H1 (cell line): Measurements from ENCODE around the gene RBM38. TPM values are rescaled to one million over a fixed set of nuclear protein-coding genes. Genes with fewer than 3 reads are reported as not detected.

Experiments
- CTBP2 ChIP-seq: IDR thresholded peaks from 2 replicates; pipeline ENCODE4 v1.7.0; 2011; ENCODE audit warnings: borderline replicate concordance, mild to moderate bottlenecking, moderate library complexity, mixed read lengths, low read length; ENCODE audit not compliant: insufficient read depth, insufficient read length
- NANOG ChIP-seq: IDR thresholded peaks from 2 replicates; pipeline ENCODE4 v1.6.1; 2011; ENCODE audit warnings: low read length, low read depth, mild to moderate bottlenecking, inconsistent platforms; ENCODE audit not compliant: insufficient read depth, poor library complexity, severe bottlenecking
- SIRT6 ChIP-seq: IDR thresholded peaks from one replicate; pipeline ENCODE4 v1.7.1; 2012; ENCODE audit warnings: low read length, inconsistent platforms
- SP2 ChIP-seq: IDR thresholded peaks from 2 replicates; pipeline ENCODE4 v1.6.1; 2012; ENCODE audit warnings: mild to moderate bottlenecking, low read length, inconsistent platforms
- SRF ChIP-seq: IDR thresholded peaks from 2 replicates; pipeline ENCODE4 v1.6.1; 2011; ENCODE audit warnings: mild to moderate bottlenecking, low read depth, low read length, moderate library complexity
- polyA plus RNA-seq, 7 experiments: library from polyadenylated mRNA; depleted of rRNA in 3 of 7; stranded (reverse) in 5 of 7; unstranded in 2 of 7; fragments of >200 nt in 5 of 7; fragments of 200-250 nt in 2 of 7; gene quantifications; 1 replicate in 5 of 7; 2 replicates in 1 of 7; 4 replicates in 1 of 7; pipeline versions ENCODE4 v1.2.1 to v1.2.3, GENCODE V29; 2011 to 2013; ENCODE audit warnings: missing spikeins in 2 of 7, mixed read lengths in 2 of 7
- total RNA-seq: library from RNA; stranded (reverse); fragmentation: NEBNext Ultra II Directional; extraction: Animal tissue kit (Norgen Biotek cat#: 25700); gene quantifications from 2 replicates; pipeline ENCODE4 v1.2.1, GENCODE V29; 2021
- TF ChIP-seq, protein P1 (sequence below): fragments of 300-600 bp; sonication (generic); IDR thresholded peaks from 2 replicates; pipeline ENCODE4 v1.7.1; 2012; ENCODE audit warnings: low read length, moderate library complexity, mild to moderate bottlenecking, inconsistent platforms; ENCODE audit not compliant: insufficient replicate concordance
- TF ChIP-seq, protein P2 (sequence below), 3 experiments: IDR thresholded peaks; 1 replicate in 2 of 3; 2 replicates in 1 of 3; pipeline versions ENCODE4 v1.5.1 to v1.6.1; 2011; ENCODE audit warnings: low read length in 3 of 3, mild to moderate bottlenecking in 3 of 3, inconsistent platforms in 2 of 3, low read depth in 1 of 3, moderate library complexity in 1 of 3; ENCODE audit not compliant: insufficient read depth in 1 of 3; ENCODE audit errors: control extremely low read depth in 1 of 3

The RBM38 gene
- total and polyA plus RNA-seq, 2 of the 8 experiments (the other 6 are each of a cell fraction or from before 2014, with no cell fraction given), result 57.7 to 109 TPM

DNA sequence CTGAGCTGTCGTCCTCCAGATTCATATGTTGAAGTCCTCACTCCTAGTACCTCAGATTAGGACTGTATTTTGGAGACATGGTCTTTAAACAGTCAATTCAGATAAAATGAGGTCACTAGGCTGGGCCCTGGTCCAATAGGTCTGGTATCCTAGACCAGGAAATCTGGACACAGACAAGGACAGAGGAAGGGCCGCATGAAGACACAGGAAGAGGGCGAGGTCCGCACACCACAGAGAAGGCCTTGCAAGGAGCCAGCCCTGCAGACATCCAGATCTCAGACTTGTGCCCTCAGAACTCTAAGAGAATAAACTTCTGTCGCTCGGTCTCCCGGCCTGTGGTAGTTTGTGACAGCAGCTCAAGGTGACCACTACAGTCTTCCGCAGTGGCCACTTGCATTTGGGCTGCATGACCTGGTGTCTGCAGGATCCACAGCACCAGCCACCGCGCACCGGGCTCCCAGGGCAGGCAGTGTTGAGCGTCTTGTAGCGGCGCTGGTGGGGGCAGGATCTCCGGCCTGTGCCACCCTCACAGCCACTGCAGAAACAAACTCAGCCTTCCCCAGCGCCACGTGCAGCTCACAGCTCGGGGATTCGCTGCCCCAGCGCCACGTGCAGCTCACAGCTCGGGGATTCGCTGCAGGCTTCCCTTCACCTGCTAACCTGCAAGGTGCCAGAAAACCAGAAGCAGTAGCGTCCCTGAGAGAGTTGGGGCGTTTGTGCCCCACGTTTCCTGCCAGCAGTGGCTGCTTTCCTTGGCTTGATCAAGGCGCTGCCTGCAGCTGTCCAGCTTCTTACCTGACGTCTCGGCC lies 6.0 kb upstream of the RBM38 start (continued):
- TF ChIP-seq, protein P1, sequence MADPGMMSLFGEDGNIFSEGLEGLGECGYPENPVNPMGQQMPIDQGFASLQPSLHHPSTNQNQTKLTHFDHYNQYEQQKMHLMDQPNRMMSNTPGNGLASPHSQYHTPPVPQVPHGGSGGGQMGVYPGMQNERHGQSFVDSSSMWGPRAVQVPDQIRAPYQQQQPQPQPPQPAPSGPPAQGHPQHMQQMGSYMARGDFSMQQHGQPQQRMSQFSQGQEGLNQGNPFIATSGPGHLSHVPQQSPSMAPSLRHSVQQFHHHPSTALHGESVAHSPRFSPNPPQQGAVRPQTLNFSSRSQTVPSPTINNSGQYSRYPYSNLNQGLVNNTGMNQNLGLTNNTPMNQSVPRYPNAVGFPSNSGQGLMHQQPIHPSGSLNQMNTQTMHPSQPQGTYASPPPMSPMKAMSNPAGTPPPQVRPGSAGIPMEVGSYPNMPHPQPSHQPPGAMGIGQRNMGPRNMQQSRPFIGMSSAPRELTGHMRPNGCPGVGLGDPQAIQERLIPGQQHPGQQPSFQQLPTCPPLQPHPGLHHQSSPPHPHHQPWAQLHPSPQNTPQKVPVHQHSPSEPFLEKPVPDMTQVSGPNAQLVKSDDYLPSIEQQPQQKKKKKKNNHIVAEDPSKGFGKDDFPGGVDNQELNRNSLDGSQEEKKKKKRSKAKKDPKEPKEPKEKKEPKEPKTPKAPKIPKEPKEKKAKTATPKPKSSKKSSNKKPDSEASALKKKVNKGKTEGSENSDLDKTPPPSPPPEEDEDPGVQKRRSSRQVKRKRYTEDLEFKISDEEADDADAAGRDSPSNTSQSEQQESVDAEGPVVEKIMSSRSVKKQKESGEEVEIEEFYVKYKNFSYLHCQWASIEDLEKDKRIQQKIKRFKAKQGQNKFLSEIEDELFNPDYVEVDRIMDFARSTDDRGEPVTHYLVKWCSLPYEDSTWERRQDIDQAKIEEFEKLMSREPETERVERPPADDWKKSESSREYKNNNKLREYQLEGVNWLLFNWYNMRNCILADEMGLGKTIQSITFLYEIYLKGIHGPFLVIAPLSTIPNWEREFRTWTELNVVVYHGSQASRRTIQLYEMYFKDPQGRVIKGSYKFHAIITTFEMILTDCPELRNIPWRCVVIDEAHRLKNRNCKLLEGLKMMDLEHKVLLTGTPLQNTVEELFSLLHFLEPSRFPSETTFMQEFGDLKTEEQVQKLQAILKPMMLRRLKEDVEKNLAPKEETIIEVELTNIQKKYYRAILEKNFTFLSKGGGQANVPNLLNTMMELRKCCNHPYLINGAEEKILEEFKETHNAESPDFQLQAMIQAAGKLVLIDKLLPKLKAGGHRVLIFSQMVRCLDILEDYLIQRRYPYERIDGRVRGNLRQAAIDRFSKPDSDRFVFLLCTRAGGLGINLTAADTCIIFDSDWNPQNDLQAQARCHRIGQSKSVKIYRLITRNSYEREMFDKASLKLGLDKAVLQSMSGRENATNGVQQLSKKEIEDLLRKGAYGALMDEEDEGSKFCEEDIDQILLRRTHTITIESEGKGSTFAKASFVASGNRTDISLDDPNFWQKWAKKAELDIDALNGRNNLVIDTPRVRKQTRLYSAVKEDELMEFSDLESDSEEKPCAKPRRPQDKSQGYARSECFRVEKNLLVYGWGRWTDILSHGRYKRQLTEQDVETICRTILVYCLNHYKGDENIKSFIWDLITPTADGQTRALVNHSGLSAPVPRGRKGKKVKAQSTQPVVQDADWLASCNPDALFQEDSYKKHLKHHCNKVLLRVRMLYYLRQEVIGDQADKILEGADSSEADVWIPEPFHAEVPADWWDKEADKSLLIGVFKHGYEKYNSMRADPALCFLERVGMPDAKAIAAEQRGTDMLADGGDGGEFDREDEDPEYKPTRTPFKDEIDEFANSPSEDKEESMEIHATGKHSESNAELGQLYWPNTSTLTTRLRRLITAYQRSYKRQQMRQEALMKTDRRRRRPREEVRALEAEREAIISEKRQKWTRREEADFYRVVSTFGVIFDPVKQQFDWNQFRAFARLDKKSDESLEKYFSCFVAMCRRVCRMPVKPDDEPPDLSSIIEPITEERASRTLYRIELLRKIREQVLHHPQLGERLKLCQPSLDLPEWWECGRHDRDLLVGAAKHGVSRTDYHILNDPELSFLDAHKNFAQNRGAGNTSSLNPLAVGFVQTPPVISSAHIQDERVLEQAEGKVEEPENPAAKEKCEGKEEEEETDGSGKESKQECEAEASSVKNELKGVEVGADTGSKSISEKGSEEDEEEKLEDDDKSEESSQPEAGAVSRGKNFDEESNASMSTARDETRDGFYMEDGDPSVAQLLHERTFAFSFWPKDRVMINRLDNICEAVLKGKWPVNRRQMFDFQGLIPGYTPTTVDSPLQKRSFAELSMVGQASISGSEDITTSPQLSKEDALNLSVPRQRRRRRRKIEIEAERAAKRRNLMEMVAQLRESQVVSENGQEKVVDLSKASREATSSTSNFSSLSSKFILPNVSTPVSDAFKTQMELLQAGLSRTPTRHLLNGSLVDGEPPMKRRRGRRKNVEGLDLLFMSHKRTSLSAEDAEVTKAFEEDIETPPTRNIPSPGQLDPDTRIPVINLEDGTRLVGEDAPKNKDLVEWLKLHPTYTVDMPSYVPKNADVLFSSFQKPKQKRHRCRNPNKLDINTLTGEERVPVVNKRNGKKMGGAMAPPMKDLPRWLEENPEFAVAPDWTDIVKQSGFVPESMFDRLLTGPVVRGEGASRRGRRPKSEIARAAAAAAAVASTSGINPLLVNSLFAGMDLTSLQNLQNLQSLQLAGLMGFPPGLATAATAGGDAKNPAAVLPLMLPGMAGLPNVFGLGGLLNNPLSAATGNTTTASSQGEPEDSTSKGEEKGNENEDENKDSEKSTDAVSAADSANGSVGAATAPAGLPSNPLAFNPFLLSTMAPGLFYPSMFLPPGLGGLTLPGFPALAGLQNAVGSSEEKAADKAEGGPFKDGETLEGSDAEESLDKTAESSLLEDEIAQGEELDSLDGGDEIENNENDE, result no peak
- TF ChIP-seq CTBP2 (no peak), SP2 (no peak), NANOG (no peak), SIRT6 (no peak), SRF (no peak)
- TF ChIP-seq, protein P2, sequence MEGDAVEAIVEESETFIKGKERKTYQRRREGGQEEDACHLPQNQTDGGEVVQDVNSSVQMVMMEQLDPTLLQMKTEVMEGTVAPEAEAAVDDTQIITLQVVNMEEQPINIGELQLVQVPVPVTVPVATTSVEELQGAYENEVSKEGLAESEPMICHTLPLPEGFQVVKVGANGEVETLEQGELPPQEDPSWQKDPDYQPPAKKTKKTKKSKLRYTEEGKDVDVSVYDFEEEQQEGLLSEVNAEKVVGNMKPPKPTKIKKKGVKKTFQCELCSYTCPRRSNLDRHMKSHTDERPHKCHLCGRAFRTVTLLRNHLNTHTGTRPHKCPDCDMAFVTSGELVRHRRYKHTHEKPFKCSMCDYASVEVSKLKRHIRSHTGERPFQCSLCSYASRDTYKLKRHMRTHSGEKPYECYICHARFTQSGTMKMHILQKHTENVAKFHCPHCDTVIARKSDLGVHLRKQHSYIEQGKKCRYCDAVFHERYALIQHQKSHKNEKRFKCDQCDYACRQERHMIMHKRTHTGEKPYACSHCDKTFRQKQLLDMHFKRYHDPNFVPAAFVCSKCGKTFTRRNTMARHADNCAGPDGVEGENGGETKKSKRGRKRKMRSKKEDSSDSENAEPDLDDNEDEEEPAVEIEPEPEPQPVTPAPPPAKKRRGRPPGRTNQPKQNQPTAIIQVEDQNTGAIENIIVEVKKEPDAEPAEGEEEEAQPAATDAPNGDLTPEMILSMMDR (IDR thresholded peaks at IDR 0.05; ENCODE audit: control extremely low read depth in 1 of 3, insufficient read depth in 1 of 3, low read depth in 1 of 3, low read length in 3 of 3), result no peak
